Middle frontal gyrus (tissue), 1 donor: ENCODE results near the gene THADA.

Source experiments
- DNase-seq: peaks from one replicate; pipeline ENCODE4 v3.0.0-alpha.2; 2015; ENCODE audit warnings: low spot score; ENCODE audit errors: extremely low spot score

The THADA gene

DNA sequence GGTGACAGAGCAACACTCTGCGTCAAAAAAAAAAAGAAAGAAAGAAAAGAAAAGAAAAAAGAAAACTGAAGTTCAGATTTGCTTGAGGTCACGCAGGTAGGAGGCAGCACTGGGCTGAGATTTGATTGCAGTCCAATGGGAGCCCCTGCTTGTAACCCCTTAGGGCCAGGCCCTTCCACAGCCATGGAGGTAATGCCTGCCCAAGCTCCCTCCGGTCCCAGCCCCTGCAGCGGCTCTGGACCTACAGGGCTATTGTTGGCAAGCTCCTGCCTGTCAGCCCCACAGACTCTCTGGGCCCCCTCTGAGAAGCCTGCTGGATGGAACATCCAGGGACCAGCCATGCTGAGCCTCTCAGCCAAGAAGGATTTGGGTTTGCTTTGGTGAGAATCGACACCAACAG, 381.6 kb downstream of the THADA start:
- no peak for DNase-seq

DNA sequence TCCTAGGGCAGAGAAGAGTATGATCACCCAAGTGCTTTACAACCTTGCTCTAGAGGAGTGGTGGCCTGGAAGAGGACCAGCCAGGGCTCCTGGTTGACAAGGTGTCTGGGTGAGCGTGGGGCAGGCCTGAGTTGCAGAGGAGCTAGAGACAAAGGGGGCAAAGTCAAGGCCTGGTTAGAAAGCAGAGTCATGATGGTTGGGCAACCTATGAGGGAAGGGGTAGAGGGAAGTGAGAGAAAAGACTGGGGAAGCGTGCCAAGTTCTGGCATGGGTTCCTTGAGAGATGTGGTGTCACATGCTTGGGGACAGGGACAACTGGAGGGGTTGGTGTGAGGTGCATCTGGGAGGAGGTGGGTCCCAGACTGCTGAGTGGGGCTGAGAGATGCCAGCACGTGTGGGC, 382.9 kb downstream of the THADA start:
- no peak for DNase-seq

DNA sequence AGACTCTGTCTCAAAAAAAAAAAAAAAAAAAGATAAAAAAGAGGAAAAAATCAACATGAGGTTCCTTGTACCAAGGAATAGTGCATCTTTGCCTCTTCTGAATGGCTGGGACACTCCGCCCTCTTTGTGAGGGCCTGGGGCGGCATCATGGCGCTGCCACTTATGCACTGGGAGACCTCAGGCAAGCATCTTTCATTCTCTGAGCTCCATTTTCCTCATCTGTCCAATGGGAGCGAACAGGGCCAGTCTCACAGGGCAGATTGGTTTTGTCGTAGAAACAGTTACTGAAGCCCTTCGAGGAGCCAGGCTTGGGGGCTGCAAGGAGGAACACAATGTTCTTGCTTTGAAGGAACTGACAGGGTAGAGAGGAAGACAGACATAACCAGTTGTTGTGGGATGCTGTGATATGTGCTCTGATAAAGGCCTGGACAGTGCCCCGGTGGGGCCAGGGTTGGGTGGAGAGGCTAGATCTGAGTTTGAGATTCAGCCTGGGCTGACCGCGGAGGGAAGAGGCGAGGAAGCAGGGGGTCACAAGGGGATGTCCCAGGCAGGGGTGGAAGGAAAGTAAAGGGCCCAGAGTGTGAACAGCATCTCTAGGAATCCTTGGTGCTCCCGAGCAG, 383.5 kb downstream of the THADA start:
- DNase-seq, result no peak

DNA sequence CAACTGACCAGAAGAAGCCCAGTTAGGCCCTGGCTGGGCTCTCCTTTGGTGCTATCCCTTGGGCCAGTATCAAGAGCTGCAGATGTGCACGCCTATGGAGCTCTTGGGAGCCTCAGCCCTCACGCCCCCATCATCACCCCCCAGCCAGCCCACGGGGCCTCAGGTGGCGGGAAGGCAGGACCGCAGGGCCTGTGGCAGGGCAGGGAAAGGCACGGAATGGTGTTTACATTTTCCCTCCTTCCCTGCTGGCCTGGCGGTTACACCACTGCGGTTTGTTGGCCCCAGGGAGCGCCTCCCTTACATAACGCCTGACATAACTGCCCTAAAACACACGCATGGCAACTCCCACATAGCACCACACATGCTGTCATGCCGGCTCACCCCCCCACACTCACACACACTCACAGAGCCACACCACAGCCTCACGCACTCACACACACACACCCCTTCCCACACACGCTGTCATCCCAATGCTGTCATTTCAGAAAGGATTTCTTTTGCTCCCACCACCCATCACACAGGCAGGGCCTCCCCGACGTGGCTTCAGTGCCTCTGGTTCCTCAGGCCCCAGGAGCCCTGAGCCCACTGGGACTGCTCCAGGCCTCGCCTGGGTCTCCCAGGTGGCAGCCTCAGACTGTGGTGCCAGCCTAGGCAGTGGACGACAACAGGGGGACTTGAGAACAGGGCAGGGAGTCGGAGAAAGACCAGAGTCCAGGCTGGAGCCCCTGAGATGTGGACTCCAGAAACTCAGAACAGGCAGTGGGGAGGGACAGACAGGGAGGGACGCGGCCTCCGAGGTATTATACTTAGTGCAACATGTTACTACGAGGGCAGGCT, 385.2 kb downstream of the THADA start:
- DNase-seq, result no peak

DNA sequence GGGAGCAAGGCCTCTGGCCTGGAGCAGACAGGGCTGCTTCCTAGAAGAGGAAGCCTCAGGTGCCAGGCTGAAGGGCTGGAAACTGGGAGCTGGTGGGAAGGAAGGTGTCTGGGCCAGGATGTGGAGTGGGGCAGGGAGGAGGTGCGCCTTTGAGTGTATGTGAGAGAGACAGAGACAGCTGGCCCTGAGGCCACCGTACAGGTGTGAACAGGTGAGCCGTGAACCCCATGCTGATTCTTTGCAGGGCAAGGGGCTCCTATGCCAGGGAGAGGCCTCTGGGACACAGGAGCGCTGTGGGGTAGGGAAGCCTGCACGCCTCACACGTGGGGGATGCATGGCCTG, 385.7 kb downstream of the THADA start:
- DNase-seq, result no peak

DNA sequence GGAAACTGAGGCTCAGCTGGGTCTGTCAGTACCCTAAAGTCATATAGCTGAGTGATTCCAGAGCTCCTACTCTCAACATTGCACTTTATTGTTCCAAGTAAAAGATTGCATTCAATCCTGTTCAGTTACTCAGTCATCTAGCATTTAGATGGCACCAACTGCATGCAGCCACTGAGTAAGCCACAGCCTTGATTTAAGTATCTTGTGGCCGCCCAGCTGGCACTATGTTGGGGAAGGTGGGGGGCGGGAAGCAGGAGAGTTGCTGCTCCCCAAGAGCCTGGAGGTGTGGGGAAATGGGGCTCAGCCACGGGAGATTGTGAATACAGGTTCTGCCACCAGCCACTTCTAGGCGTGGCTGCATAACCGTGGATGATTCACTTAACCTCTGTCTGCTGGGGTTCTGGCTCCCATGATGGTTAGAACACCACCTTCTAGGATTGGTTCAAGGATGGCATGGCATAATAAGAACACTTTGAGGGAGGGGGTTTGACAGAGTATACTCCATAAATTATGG, 386.6 kb downstream of the THADA start:
- no peak for DNase-seq

DNA sequence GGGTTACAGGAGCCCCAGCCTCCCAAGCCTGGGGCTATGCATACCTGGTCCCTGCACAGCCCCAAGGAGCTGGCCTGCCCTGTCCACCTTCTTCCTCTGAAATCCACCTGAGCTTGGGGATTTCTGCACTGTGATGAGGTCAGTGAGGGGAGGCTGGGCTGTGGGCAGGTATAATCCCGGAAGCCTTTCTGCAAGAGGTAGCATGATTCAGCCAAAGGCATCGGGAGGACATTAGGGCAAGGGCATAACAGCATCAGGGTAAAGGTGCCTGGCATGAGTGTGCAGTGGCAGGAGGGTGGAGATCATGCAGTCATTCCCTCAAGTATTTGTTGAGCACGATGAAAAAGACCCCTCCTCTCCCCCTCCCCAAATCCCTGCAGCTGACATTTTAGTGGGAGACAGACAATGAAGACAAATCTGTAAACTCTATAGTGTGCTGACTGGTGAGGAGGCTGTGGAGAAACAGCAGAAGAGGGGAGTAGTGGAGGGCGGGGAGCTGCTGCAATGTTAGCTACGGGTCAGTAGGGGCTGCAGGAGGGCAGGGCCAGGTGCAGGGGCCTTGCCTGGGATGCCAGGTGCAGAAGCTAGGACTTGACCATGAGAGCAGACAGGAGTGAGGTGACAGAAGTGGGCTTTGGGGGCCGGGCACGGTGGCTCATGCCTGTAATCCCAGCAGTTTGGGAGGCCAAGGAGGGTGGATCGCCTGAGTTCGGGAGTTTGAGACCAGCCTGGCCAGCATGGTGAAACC, 388.1 kb downstream of the THADA start:
- DNase-seq, result no peak

DNA sequence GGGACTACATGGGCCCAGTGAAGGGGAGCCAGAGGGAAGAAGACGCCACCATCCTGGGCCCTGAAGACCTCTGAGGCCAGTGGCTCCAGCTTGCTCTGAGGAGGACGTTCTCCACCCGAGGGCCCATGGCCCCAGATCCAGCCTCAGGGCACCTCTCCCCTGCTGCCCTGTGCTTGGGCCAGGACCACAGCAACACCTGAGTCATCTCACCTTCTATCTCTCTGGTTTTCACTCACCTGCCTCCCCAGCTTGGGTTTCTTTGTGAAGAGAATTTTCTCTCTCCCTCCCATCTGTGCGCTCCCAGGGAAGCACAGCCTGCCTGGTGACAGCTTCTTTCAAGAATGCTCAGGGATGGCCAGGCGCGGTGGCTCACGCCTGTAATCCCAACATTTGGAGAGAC, 389.2 kb downstream of the THADA start:
- DNase-seq, result no peak

DNA sequence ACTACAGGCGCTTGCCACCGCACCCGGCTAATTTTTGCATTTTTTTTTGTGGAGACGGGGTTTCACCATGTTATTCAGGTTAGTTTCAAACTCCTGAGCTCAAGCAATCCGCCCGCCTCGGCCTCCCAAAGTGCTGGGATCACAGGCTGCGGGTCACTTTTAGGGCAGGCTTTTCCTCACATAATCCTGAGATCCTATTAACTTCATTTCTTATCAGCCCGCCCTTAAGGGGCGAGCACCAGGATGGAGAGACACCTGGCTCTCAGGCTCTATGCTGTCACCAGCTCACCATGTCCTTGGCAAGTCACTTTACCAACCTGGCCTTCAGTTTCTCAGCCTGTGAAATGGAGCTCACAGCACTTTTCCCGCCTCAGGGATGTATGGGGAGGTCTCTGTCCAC, 392.5 kb downstream of the THADA start:
- no peak for DNase-seq

DNA sequence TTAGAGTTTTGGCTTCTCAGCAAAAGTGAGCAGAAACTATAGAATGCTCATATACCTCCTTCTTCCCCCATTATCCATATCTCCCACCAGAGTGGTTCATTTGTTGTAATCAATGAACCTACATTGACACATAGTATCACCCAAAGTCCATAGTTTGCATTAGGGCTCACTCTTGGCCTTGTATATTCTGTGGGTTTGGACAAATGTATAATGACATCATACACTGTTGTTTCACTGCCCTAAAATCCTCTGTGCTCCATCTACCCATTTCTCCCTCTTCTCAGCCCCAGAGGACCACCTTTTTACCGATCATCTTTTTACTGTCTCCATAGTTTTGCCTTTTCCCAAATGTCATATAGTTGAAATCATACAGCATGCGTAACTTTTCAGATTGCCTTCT, 393.5 kb downstream of the THADA start:
- no peak for DNase-seq

DNA sequence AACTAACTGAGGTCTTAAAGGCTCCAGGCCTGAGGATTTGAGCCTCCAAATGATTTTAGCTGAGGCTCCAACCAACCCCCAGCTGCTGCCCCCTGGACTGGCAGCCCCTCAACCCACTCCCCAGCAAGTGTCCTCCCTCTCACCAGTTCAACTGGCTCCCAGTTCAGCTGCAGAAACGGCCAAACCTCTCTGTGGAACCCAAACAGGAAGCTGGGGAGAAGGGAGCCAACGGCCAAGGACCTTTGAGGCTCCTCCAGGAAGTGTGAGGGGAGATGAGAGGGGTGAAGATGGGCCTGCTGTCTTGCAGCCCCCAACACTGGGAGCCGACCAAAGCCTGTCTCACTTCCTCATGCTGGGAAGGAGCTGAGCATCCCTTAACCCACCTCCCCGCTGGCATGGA, 394.3 kb downstream of the THADA start:
- DNase-seq, result no peak

DNA sequence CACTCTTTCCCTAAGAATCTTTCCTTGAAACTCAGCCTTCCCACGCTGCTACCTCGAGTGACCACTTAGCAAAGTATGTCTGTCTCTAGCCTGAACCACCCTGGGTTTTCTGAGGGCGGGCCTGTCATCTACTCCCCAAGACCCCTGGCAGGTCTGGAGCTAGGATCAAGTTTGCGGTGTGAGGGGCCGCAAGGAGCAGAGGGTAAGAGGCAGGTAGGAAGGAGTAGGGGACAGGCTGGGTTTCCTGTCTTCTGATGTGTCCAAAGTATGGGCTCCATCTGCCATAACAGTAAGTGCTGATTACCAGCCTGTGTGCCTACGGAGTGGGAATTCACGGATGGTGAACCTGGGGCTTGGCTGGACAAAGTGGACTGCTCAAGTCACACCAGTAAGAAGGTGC, 394.8 kb downstream of the THADA start:
- DNase-seq, result no peak

DNA sequence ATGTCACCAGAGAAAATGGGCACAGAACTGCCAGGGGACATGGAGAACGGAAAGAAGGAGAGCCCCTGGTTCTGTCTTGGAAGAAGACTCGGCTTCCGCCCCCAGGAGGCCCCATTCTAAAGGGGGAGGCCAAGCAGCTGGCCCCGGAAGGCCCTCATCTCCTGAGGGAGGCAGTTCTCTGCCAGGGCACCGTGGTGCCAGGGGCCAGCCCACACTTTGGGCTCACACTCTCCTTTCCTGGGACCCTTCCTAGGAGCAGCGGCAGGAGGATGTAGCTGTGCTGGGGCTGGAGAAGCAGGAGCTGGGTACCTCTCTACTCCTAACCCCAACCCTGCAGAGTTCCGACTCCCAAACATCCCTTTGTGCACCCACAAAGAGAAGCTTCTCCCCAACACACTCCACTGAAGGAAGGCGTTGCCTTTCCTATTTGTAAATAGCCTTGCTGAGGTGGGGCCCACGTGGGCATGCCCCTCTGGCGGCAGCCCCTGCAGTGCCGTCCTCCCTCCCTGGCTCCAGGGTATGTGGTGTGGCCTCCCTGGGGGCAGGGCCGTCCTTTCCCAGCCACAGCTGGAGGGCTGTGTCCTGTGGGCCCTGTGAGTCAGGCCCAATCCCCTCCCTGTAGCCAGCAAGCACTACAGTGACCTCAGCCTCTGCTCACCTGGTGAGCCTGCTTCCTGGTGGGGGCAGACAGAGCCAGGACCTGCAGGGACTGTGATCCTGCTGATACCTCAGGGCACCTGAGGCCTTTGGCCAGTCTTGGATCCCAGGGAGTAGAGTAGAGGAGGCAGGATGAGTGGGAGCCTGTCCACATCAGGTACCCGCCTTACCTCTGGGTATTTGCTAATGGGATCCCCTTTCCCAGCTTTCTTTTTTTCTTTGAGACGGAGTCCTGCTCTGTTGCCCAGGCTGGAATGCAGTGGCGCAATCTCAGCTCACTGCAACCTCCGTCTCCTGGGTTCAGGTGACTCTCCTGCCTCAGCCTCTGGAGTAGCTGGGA, 396.0 kb downstream of the THADA start:
- DNase-seq, result no peak

DNA sequence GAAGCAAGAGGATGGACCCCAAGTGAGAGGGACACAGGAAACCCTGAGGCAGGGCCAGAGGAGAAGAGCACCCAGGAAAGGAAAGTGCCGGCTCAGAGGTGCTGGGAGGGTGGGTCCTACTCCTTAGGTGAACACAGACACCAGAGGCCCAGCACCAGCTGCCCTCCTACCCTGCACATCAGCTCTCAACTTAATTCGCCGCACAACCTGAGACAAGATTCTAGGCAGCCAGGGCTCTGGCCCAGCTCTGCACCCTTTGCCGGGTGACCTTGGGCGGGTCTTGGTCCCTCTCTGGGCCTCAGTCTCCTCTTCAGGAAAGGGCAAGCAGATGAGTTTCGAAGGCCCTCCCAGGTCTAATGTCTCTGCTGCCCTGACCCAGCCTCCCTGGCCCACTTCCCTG, 397.6 kb downstream of the THADA start:
- no peak for DNase-seq

DNA sequence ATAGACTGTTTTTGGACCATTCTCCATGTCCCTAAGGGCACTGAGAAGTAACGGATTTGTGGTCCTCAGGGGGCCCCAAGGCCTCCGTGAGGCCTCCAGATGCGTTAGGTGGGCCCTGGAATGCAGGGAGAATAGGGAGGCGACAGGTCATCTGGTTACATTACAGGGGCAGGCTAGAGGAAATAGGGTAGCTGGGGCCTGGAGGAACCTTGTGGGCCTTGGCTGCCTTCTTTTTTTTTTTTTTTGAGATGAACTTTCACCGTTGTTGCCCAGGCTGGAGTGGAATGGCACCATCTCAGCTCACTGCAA, 398.3 kb downstream of the THADA start:
- DNase-seq, result no peak

DNA sequence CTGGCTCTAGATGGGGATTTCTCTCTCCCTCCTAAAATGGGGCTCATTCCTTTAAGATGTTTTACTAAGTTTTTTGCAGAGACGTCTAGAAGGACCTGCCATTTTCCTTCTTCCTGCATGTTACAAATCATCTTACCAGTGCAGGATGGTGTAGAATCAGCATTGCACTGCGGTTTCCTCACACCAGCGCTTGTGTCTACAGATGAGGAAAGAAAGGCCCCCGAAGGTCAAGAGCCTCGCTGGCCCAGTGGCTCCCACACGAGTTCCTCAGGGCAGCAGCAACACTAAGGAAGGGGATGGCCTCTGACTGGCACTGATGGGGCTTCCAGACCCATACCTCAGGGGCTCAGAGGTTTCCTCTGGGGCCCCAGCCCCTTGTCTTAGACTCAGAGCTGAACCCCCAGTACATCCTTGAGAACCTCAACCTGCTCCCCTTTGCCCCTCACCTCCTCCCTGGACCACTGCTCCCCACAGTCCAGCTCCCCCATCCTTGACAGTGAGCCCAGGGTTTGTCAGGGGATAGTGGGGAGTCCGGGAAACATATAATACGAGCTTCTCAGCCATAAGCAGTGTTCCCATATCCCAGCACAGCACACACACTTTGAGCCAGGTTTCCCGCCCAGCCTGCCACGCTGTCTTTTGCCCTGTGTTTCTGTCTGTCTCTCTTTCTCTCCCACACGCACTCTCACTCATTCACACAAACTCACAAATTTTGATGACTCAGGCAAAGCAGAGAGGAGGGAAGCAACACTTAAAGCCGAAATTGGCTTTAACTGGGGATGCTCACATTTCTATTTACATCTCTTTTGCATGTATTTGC, 398.9 kb downstream of the THADA start:
- DNase-seq, result no peak

DNA sequence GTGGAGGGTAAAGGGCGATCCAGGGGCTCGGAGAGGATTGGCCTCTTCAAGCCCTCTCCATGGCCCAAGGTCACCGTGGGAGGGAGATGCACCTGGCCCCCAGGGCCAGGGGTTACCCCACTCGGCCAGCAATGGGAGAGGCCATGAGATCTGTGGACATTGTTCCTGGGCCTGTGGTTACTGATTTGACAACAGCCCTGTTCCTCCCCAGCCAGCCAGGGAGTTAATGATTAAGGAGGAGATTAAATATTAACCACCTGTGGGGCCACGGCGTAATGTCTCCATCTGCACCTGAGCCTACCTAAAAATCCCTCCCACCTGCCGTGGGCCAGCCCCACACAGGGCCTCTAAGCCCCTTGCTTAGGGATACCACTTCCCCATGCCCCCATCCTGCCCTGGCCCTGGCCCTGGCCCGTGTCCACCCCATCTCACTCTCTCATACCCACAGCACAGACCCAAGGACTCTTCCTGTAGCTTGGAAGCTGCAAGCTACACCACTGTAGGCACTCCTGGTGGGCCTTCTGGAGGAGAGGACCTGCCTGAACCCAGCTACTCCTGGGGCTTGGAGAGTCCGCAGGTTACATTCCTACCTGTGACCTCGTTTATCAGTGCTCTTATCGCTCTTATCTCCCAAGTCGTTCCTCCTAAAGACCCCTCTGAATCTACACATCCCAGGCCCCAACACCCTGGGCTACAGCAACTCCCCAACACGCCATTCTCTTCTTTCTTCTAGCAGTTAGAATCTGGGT, 401.5 kb downstream of the THADA start:
- no peak for DNase-seq

DNA sequence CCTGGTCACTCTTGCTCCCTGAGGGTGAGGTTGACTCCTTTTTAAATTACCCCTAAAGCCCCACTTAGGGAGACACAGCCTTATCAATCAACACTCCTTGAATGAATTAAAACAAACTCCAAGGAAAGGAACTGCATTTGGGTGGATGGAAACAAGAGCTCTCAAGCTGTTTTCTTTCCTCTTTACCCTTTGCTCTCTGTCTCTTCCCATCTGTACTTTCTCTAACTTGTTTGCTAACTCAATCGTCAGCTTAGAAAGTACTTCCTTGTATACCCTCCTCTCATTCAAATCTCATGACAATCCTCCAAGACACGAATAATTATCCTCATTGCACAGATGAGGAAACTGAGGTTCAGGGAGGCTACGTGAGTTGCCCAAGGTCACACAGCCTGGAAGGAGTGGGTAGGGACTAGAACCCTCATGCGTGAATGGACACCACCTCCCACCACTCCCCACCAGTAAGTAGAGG, 402.2 kb downstream of the THADA start:
- DNase-seq, result no peak
